Measurements from ENCODE around the gene SNX11. TPM values are rescaled to one million over a fixed set of nuclear protein-coding genes. Genes with fewer than 3 reads are reported as not detected.
A peak's percentile ranks its signal among the peaks of the same experiment; 100 is the strongest.

The SNX11 gene
- total and polyA plus RNA-seq, 9 donors: 6.9 to 12.9 (median 11.3) TPM

DNA sequence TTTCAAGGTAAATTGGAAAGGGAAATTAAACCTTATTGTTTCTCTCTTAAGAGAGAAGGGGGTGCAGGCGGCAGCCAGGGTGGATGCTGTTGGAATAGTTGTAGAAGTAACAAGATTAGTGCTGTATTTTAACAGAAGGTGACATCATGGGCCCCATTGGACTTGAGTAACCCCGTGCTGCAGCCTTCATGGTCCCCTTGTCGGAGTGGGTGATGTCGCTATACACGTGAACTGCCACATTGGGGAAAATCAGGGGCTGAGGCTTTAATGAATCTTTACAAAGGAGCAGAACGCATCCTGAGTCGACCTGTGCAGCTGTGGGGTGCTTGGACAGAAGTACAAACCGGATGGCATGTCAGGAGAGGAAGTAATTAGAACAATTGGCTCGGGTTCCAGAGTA is 3.2 kb downstream of the SNX11 start:
- WGBS (ENCODE audit: insufficient coverage): 58% methylated on average over 9 of the region's 9 CpGs
- Histone ChIP-seq H3K27me3 (ENCODE audit: control insufficient read depth, insufficient read depth, low read length) (no peaks in the 10 kb centered on the region), H3K4me3 (ENCODE audit: low read length) (no peak overlapping the region), H3K4me1 (ENCODE audit: control insufficient read depth, insufficient read depth, low read length) (peaks cover 12% of the 10 kb centered on the region), H3K9me3 (replicated peaks; ENCODE audit: control insufficient read depth, low read depth, low read length) (no peaks in the 10 kb centered on the region), H3K27ac (ENCODE audit: low read length) (no peak overlapping the region), H3K36me3 (ENCODE audit: control insufficient read depth, insufficient read depth, low read length) (peaks cover 8% of the 10 kb centered on the region)
- DNase-seq: no peak

DNA sequence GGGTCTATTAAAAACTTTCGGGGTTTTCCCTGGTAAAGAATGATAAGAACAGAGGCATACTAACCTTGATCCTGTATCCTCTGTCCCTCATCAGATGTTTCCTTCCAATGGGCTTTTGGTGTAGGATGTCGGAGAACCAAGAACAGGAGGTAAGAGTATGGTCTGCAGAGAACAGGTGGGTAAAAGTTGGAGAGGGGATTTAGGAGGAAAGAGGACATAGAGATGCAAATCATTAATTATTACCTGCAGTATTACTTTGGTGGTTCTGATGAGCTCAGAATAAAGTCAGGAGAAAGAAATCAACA is 4.3 kb downstream of the SNX11 start:
- no peaks in the 10 kb centered on the region for H3K9me3 ChIP-seq (replicated peaks; ENCODE audit: control insufficient read depth, low read depth, low read length)
- H3K27me3 ChIP-seq (ENCODE audit: control insufficient read depth, insufficient read depth, low read length): no peaks in the 10 kb centered on the region
- no peak overlapping the region for H3K4me3 ChIP-seq (ENCODE audit: low read length)
- H3K36me3 ChIP-seq (ENCODE audit: control insufficient read depth, insufficient read depth, low read length): peaks cover 11% of the 10 kb centered on the region
- no peak for DNase-seq
- no peak overlapping the region for H3K27ac ChIP-seq (ENCODE audit: low read length)
- WGBS (ENCODE audit: insufficient coverage): no CpG with 5 or more reads among the region's 2 CpGs
- peaks cover 9% of the 10 kb centered on the region for H3K4me1 ChIP-seq (ENCODE audit: control insufficient read depth, insufficient read depth, low read length)

DNA sequence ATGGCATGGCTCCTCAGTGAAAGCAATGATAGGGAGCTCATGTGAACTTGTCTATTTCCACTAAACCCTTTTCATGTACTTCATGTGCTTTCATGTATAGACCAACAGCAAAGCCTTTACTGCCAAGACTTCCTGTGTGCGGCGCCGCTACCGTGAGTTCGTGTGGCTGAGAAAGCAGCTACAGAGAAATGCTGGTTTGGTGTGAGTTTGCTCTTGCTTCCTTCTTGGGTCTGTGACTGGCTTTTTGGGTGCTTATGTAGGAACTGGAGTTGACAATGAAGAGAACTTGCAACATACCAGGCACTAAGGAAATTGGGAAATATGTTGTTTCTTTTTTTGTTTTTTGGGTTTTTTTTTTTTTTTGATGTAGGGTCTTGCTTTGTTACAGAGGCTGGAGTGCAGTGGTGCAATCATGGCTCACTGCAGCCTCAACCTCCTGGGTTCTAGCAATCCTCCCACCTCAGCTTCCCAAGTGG is 5.7 kb downstream of the SNX11 start:
- Histone ChIP-seq H3K36me3 (ENCODE audit: control insufficient read depth, insufficient read depth, low read length) (peaks cover 18% of the 10 kb centered on the region), H3K27me3 (ENCODE audit: control insufficient read depth, insufficient read depth, low read length) (no peaks in the 10 kb centered on the region), H3K4me1 (ENCODE audit: control insufficient read depth, insufficient read depth, low read length) (peaks cover 7% of the 10 kb centered on the region), H3K4me3 (ENCODE audit: low read length) (no peak overlapping the region), H3K27ac (ENCODE audit: low read length) (no peak overlapping the region), H3K9me3 (replicated peaks; ENCODE audit: control insufficient read depth, low read depth, low read length) (no peaks in the 10 kb centered on the region)
- peak; percentile 59 for DNase-seq
- WGBS (ENCODE audit: insufficient coverage): 76% methylated on average over 5 of the region's 5 CpGs

DNA sequence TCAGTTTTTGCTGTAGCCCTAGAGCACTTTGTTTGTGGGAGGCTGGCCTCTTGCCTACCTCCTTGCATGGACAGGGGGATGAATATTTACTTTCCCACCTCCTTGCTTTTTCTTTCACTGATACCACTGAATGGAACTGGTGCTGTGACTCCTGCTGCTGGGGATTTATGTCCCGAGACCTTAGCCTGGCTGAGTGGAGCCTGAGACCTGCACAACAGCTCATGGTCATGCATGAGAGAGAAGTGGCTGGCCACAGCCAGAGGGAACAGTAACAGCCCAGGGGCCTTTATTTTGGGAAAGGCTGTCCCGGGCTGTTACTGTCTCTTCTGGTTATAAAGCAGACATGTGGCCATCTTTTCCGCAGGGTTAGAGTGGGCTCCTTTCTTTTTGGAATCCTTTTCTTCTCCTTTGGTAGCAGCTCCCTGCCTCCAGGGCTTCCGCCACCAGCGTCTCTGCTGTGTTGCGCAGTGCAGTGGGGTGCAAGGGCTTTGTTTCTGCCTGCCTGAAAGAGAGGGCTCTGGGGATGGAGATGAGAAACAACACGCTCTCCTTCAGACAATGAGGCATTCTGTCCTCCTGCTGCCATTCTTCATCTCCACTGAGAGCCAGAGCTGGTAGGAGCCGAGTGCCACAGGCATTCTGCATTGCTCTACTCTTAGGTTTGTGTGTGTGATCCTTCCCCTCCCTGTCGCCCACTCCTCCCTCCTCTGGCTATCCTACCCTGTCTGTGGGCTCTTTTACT is 14.5 kb downstream of the SNX11 start:
- no peaks in the 10 kb centered on the region for H3K27me3 ChIP-seq (ENCODE audit: control insufficient read depth, insufficient read depth, low read length)
- 88% methylated on average over 1 of the region's 9 CpGs for WGBS (ENCODE audit: insufficient coverage)
- no peak overlapping the region for H3K4me3 ChIP-seq (ENCODE audit: low read length)
- H3K36me3 ChIP-seq (ENCODE audit: control insufficient read depth, insufficient read depth, low read length): peaks cover 57% of the 10 kb centered on the region
- H3K27ac ChIP-seq (ENCODE audit: low read length): no peak overlapping the region
- H3K9me3 ChIP-seq (replicated peaks; ENCODE audit: control insufficient read depth, low read depth, low read length): no peaks in the 10 kb centered on the region
- DNase-seq: no peak
- H3K4me1 ChIP-seq (ENCODE audit: control insufficient read depth, insufficient read depth, low read length): peaks cover 10% of the 10 kb centered on the region

DNA sequence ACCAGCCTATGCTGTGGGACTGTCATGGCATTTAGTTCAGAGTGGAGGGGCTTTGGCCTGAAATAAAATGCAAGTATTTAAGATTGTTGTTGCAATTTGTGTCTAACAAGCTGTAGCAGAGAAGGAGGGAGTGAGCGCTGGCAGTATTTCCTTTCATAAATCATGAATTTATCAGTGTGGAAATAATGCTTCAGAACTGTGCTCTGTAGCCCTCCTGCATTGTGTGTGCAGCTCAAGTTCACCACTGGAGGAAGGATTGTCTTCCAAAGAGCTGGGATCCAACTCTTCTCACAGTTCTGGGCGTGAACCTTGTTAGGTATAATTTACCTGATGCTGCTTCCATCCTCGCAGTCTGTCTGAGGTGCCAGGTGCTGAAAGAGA is 15.1 kb downstream of the SNX11 start:
- WGBS (ENCODE audit: insufficient coverage): 83% methylated on average over 1 of the region's 3 CpGs
- H3K27me3 ChIP-seq (ENCODE audit: control insufficient read depth, insufficient read depth, low read length): no peaks in the 10 kb centered on the region
- H3K27ac ChIP-seq (ENCODE audit: low read length): no peak overlapping the region
- peaks cover 52% of the 10 kb centered on the region for H3K36me3 ChIP-seq (ENCODE audit: control insufficient read depth, insufficient read depth, low read length)
- DNase-seq: no peak
- no peaks in the 10 kb centered on the region for H3K9me3 ChIP-seq (replicated peaks; ENCODE audit: control insufficient read depth, low read depth, low read length)
- peaks cover 16% of the 10 kb centered on the region for H3K4me1 ChIP-seq (ENCODE audit: control insufficient read depth, insufficient read depth, low read length)
- H3K4me3 ChIP-seq (ENCODE audit: low read length): no peak overlapping the region

DNA sequence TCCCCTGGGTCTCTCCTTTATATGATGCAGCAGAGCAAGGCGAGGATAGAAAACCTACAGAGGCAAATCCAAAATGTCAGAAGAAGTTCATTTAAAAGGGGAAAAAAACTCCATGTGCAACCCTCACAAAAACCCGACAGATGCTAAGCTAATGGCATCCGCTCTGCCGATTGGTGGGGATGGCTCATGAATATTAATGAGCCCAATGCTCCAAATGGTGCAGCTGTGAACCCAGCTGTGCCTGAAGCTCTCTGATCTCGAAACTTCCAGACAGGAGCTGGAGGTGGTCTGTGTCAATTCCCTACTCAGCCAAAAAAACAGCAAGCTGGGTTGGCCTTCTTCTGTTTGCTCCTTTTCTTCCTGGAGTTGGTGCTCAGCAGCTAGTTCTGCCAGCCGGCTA is 15.5 kb downstream of the SNX11 start:
- H3K4me3 ChIP-seq (ENCODE audit: low read length): no peak overlapping the region
- peaks cover 49% of the 10 kb centered on the region for H3K36me3 ChIP-seq (ENCODE audit: control insufficient read depth, insufficient read depth, low read length)
- no peaks in the 10 kb centered on the region for H3K9me3 ChIP-seq (replicated peaks; ENCODE audit: control insufficient read depth, low read depth, low read length)
- peaks cover 18% of the 10 kb centered on the region for H3K4me1 ChIP-seq (ENCODE audit: control insufficient read depth, insufficient read depth, low read length)
- H3K27me3 ChIP-seq (ENCODE audit: control insufficient read depth, insufficient read depth, low read length): no peaks in the 10 kb centered on the region
- no peak overlapping the region for H3K27ac ChIP-seq (ENCODE audit: low read length)
- 58% methylated on average over 4 of the region's 6 CpGs for WGBS (ENCODE audit: insufficient coverage)
- DNase-seq: no peak

DNA sequence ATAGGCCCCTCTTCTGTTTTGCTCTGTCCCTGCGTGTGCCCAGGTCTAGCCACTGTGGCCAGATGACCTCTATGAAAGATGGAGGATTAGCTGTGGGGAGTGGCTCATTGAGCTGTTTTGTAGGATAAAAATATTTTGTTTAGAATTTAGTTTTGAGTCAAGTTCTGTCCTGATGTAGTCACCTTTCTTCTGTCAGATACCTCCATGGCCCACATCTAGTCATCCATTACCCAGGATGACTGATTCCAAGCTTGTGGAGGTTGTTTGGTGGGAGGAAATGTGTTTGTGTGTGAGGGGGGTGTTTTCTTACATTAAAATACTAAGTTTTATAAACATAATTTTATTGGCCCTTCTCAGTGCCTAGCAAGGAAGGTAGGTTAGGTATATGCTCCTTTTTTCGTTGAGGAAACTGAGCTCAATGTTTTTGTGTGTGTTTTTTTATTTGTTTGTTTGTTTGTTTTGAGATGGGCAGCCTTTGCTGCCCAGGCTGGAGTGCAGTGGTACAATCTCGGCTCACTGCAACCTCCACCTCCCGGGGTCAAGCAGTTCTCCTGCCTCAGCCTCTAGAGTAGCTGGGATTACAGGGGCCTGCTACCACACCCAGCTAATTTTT is 16.3 kb downstream of the SNX11 start:
- no peak overlapping the region for H3K4me3 ChIP-seq (ENCODE audit: low read length)
- DNase-seq: no peak
- H3K27me3 ChIP-seq (ENCODE audit: control insufficient read depth, insufficient read depth, low read length): no peaks in the 10 kb centered on the region
- no peaks in the 10 kb centered on the region for H3K9me3 ChIP-seq (replicated peaks; ENCODE audit: control insufficient read depth, low read depth, low read length)
- peaks cover 45% of the 10 kb centered on the region for H3K36me3 ChIP-seq (ENCODE audit: control insufficient read depth, insufficient read depth, low read length)
- H3K27ac ChIP-seq (ENCODE audit: low read length): no peak overlapping the region
- peaks cover 18% of the 10 kb centered on the region for H3K4me1 ChIP-seq (ENCODE audit: control insufficient read depth, insufficient read depth, low read length)
- WGBS (ENCODE audit: insufficient coverage): no CpG with 5 or more reads among the region's 4 CpGs

DNA sequence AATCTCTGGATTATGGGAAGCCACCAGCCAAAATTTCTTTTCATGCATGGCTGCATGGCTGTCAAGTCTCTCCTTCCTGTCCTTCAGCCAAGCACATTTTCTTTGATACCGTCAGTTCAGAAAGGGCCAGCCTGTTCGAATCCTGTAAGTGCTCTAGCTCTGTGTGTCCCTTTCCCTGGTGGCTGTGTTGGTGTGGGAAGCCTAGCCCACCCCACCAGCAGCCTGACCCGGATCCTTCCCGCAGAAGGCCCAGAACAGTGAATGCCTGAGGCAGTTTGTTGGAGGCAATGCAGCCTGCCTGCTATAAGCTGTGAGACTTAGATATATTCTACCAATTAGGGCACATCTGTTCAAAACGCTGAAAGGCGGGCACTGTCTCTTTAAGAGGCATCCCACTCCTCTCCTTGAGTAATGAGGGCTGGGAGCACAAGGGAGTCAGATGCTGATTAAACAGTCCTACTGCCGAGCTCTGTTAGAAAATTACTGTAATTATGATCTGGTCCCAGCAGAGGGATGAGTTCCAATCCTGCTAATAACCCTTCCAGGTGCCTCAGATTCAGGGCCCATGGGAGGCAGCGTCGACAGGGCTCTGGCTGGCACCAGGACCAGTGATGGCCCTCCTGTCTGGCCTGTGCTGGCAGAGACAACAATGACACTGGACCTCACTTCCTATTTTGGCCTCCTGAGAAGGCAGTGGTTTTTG is 18.4 kb downstream of the SNX11 start:
- Histone ChIP-seq H3K4me3 (ENCODE audit: low read length) (no peak overlapping the region), H3K9me3 (replicated peaks; ENCODE audit: control insufficient read depth, low read depth, low read length) (no peaks in the 10 kb centered on the region), H3K27ac (ENCODE audit: low read length) (no peak overlapping the region), H3K36me3 (ENCODE audit: control insufficient read depth, insufficient read depth, low read length) (peaks cover 34% of the 10 kb centered on the region), H3K27me3 (ENCODE audit: control insufficient read depth, insufficient read depth, low read length) (no peaks in the 10 kb centered on the region), H3K4me1 (ENCODE audit: control insufficient read depth, insufficient read depth, low read length) (peaks cover 18% of the 10 kb centered on the region)
- WGBS (ENCODE audit: insufficient coverage): 11% methylated on average over 4 of the region's 9 CpGs
- DNase-seq: no peak

DNA sequence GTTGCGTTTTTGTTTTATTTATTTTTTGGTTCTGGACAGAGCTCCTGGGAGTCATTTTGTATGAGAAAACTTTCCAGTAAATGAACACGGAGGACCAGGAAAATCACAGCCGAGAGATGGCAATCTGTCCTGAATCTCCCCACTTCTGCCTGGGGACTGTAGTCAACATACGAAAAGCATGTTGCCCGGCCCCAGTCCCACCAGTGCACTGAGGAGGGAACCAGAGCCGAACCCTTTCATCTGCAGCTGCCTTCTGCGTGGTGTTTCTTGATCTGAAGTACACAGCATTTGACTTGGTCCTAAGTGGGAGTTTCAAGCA is 18.9 kb downstream of the SNX11 start:
- no peaks in the 10 kb centered on the region for H3K9me3 ChIP-seq (replicated peaks; ENCODE audit: control insufficient read depth, low read depth, low read length)
- H3K36me3 ChIP-seq (ENCODE audit: control insufficient read depth, insufficient read depth, low read length): peaks cover 29% of the 10 kb centered on the region
- H3K4me3 ChIP-seq (ENCODE audit: low read length): no peak overlapping the region
- H3K27me3 ChIP-seq (ENCODE audit: control insufficient read depth, insufficient read depth, low read length): no peaks in the 10 kb centered on the region
- DNase-seq: peak; percentile 39
- H3K27ac ChIP-seq (ENCODE audit: low read length): peak overlapping the region; percentile 62
- WGBS (ENCODE audit: insufficient coverage): 40% methylated on average over 6 of the region's 7 CpGs
- peaks cover 18% of the 10 kb centered on the region for H3K4me1 ChIP-seq (ENCODE audit: control insufficient read depth, insufficient read depth, low read length)

DNA sequence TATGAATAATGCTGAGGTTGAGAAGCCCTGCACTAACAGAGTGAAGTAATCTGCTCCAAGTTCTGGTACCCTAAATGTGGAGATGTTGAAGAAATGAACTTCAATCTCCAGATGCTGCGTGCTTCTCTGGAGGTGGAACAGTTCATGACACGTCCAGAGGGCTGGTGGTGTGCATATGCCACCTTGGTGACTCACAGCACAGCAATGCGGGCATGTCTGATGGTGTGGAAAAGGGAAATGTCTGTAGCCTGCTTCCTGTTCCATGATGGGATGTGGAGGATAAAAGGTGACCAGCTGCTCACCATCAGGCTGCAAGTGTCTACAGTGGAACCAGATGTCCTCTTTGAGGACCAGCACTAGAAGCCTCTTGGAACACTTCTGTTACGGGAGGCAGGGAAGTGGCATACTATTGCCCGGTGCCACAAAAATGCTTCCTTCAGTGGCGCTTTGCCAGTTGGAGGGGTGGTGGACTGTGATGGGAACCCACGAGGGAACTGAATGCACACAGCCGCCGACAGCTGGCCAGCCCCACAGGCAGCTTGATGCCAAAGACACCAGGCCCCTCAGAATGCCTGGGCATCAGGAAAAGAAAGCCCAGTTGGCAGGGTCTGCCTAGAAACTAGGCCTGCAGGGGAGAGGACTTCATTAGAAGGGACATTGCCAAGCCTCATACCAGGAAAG is 19.9 kb downstream of the SNX11 start:
- 63% methylated on average over 9 of the region's 9 CpGs for WGBS (ENCODE audit: insufficient coverage)
- DNase-seq: peak; percentile 18

More for the DNA sequence above, 19.9 kb downstream of the SNX11 start:
- H3K36me3 ChIP-seq (ENCODE audit: control insufficient read depth, insufficient read depth, low read length): peaks cover 18% of the 10 kb centered on the region
- H3K4me3 ChIP-seq (ENCODE audit: low read length): no peak overlapping the region
- H3K4me1 ChIP-seq (ENCODE audit: control insufficient read depth, insufficient read depth, low read length): peaks cover 18% of the 10 kb centered on the region
- no peak overlapping the region for H3K27ac ChIP-seq (ENCODE audit: low read length)
- H3K9me3 ChIP-seq (replicated peaks; ENCODE audit: control insufficient read depth, low read depth, low read length): no peaks in the 10 kb centered on the region
- H3K27me3 ChIP-seq (ENCODE audit: control insufficient read depth, insufficient read depth, low read length): no peaks in the 10 kb centered on the region

Data from muscle of leg (tissue), 11 donors.